Body of pancreas (tissue), 4 donors: Measurements from ENCODE around the gene PLA2G2E. TPM values are rescaled to one million over a fixed set of nuclear protein-coding genes. Genes with fewer than 3 reads are reported as not detected.
A peak's percentile ranks its signal among the peaks of the same experiment; 100 is the strongest.

Experiments used
- ATAC-seq: fragments of 150-250 bp; one replicate; pipeline ENCODE4 v1.9.1; 2016
- DNase-seq, 4 donors: peaks; one replicate each; pipeline ENCODE4 v3.0.0-alpha.2; 2019
- H3K27ac ChIP-seq, 4 donors: fragments of 200-600 bp; sonication (generic); 1 replicate in 3 of 4; 2 replicates in 1 of 4; pipeline versions ENCODE4 v1.5.1 to v1.6.1; 2016 to 2019; ENCODE audit warnings: mild to moderate bottlenecking in 1 of 4, mixed read lengths in 1 of 4, moderate library complexity in 1 of 4
- H3K27me3 ChIP-seq, 2 donors: fragments of 200-600 bp; sonication (generic); one replicate each; pipeline ENCODE4 v1.6.0; 2016; ENCODE audit warnings: mild to moderate bottlenecking in 1 of 2
- H3K36me3 ChIP-seq, 2 donors: fragments of 200-600 bp; sonication (generic); replicated peaks in 1 of 2; 2 replicates each; pipeline ENCODE4 v1.5.1; 2016; ENCODE audit warnings: low read depth in 2 of 2; ENCODE audit not compliant: insufficient read depth in 1 of 2
- H3K4me1 ChIP-seq: fragments of 200-600 bp; sonication (generic); one replicate; pipeline ENCODE4 v1.6.0; 2016
- H3K4me3 ChIP-seq, 2 donors: fragments of 200-600 bp; sonication (generic); 1 replicate in 1 of 2; 2 replicates in 1 of 2; pipeline ENCODE4 v1.5.1; 2016 to 2019
- H3K9me3 ChIP-seq, 3 donors: fragments of 200-600 bp; sonication (generic); 1 replicate in 2 of 3; 2 replicates in 1 of 3; pipeline ENCODE4 v1.5.1; 2016
- CTCF ChIP-seq, 7 experiments: fragments of 450-650 bp in 4 of 7; fragments of 200-600 bp in 3 of 7; sonication (generic) in 3 of 7; IDR thresholded peaks; one replicate each; pipeline ENCODE4 v1.5.1; 2016 to 2019; ENCODE audit warnings: antibody characterized with exemption in 7 of 7
- POLR2A ChIP-seq, 3 donors: fragments of 450-650 bp; IDR thresholded peaks; one replicate each; pipeline ENCODE4 v1.6.1; 2016; ENCODE audit warnings: antibody characterized with exemption in 3 of 3, mild to moderate bottlenecking in 2 of 3
- WGBS, 2 donors: methylation state at CpG; one replicate each; pipeline ENCODE4 v1.1.5; 2017; 5-methylcytosine and 5-hydroxymethylcytosine counted together
- intact Hi-C: fragments of 100-400 bp; cut with DNase I; formaldehyde crosslinking; loops from one replicate; pipeline ENCODE4 v1.15.1; 2023
- total RNA-seq, 2 donors: library from RNA; depleted of rRNA; stranded (reverse); fragments of >200 nt; gene quantifications; one replicate each; pipeline ENCODE4 v1.1.0, GENCODE V29; 2016

The PLA2G2E gene
- total RNA-seq, 2 donors from 2014 or later, result not detected

DNA sequence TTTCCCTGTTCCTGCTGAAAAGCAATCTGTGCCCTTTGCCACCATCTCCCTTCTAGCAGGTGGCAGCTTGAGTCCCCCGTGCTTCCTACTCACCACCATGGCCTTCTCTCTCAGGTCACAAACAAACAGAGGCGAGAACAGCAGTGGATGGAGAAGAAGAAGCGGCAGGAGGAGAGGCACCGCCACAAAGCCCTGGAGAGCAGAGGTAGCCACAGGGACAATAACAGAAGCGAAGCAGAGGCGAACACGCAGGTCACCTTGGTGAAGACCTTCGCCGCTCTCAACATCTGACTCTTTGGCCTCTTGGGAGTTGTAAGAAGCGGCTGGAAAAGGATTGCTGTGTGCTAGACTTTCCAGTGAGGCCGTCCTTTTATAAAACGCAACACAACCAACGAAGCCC is 16.0 kb downstream of the PLA2G2E start:
- Histone ChIP-seq H3K9me3 (no peaks in the 10 kb centered on the region), H3K4me1 (no peaks in the 10 kb centered on the region), H3K27ac (no peak overlapping the region), H3K4me3 (no peak overlapping the region), H3K36me3 (peaks cover 8 to 24% of the 10 kb centered on the region in 2 donors), H3K27me3 (no peaks in the 10 kb centered on the region)
- intact Hi-C loops, result no loop called here
- TF ChIP-seq CTCF (IDR thresholded peaks at IDR 0.05) (no peak), POLR2A (IDR thresholded peaks at IDR 0.05) (no peak)
- ATAC-seq (no peak), DNase-seq (no peak)
- WGBS, 2 donors, result 92 to 93% methylated on average over 13 of the region's 13 CpGs

DNA sequence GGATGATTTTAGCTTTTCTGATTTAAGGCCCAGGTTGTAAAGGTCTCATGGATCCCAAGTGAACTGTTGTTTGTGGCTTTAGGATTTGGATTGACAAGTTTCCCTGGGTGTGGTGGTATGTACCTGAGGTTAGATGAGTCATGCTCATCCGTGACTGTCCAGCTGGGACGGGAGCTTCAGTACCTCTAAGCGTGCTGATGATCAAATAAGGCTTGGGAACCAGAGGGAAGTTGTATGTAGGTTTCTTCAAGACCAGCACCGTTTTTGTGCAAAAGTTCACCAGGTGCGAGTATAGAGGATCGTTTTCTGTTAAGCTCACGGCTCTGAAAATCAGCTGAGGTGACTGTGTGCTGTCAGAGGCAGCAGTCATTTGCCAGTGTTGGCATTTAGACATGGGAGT is 19.8 kb downstream of the PLA2G2E start:
- ATAC-seq, result no peak
- TF ChIP-seq CTCF (IDR thresholded peaks at IDR 0.05) (no peak), POLR2A (IDR thresholded peaks at IDR 0.05) (no peak)
- Histone ChIP-seq H3K9me3 (no peaks in the 10 kb centered on the region), H3K27ac (no peak overlapping the region), H3K36me3 (peaks cover 0 to 21% of the 10 kb centered on the region in 2 donors), H3K27me3 (no peaks in the 10 kb centered on the region), H3K4me1 (no peaks in the 10 kb centered on the region), H3K4me3 (no peak overlapping the region)
- 87 to 92% methylated on average over 7 of the region's 7 CpGs for WGBS, 2 donors
- DNase-seq, result no peak
- intact Hi-C loops, result no loop called here

DNA sequence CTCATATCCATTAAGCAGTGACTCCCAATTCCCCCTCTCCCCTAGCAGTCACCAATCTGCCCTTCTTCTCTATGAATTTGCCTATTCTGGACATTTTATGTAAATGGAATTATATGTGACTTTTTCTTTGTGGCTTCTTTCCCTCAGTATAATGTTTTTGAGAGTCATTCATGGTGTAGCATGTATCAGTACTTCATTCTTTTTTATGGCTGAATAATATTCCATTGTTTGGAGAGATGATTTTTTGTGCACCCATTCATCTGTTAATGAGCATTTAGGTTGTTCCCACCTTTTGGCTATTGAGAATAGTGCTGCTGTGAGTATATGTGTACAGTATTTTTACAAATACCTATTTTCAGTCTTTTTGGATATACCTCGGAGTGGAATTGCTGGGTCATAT is 21.8 kb downstream of the PLA2G2E start:
- Histone ChIP-seq H3K9me3 (no peaks in the 10 kb centered on the region), H3K4me1 (no peaks in the 10 kb centered on the region), H3K27me3 (no peaks in the 10 kb centered on the region), H3K36me3 (peaks cover 0 to 15% of the 10 kb centered on the region in 2 donors), H3K27ac (no peak overlapping the region), H3K4me3 (no peak overlapping the region)
- ATAC-seq (no peak), DNase-seq (no peak)
- TF ChIP-seq CTCF (IDR thresholded peaks at IDR 0.05), result no peak
- TF ChIP-seq POLR2A (IDR thresholded peaks at IDR 0.05), result no peak
- intact Hi-C loops, result no loop called here
- WGBS, 2 donors, result 97 to 100% methylated on average over 1 of the region's 1 CpG

DNA sequence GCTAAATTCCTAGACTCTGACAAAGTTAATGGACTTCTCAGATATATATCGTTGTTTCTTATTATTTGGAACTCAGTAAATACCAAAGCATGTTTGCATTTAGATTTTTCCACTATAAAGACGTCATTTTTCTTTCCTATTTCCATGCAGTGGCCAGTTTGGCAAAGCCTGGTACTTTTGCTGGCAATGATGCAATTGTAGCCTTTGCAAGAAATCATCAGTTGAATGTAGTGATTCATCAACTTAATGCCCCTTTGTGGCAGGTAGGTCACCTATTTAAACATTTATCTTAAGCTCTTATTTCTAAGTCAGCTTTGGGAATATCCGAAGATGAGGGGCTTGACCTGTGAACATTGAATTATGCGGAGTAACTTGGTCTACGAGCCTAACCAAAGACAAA is 29.2 kb downstream of the PLA2G2E start:
- intact Hi-C loops, result no loop called here
- TF ChIP-seq CTCF (IDR thresholded peaks at IDR 0.05), result no peak
- no peak for TF ChIP-seq POLR2A (IDR thresholded peaks at IDR 0.05)
- Histone ChIP-seq H3K27me3 (no peaks in the 10 kb centered on the region), H3K27ac (peak overlapping the region in 1 of 4 donors; percentile 37), H3K36me3 (peaks cover 0 to 3% of the 10 kb centered on the region in 2 donors), H3K4me3 (no peak overlapping the region), H3K9me3 (no peaks in the 10 kb centered on the region), H3K4me1 (peaks cover 16% of the 10 kb centered on the region)
- WGBS, 2 donors, result 46 to 58% methylated on average over 5 of the region's 5 CpGs
- ATAC-seq (no peak), DNase-seq (no peak)

- TF ChIP-seq CTCF (IDR thresholded peaks at IDR 0.05) (no peak), POLR2A (IDR thresholded peaks at IDR 0.05) (no peak)
- intact Hi-C loops, result no loop called here
- Histone ChIP-seq H3K4me1 (peaks cover 17% of the 10 kb centered on the region), H3K27me3 (no peaks in the 10 kb centered on the region), H3K36me3 (peaks cover 0 to 1% of the 10 kb centered on the region in 2 donors), H3K4me3 (no peak overlapping the region), H3K9me3 (no peaks in the 10 kb centered on the region), H3K27ac (peak overlapping the region in 2 of 4 donors; percentile 37 to 44)
- WGBS, 2 donors, result 32% methylated on average over 3 of the region's 3 CpGs; no CpG with 5 or more reads in 1 of the 2 donors
- ATAC-seq (peak; percentile 38), DNase-seq (peak in 3 of 4 donors; percentile 22 to 28 (median 27))
Observed at GRCh38 chr1:19893687-19894086, 29.7 kb downstream of the PLA2G2E start.
